Stomach (tissue), 4 donors: Measurements from ENCODE around the gene USP48.

ENCODE experiments used
- CTCF ChIP-seq, 7 experiments: fragments of 450-650 bp in 4 of 7; fragments of 200-600 bp in 3 of 7; sonication (generic) in 3 of 7; IDR thresholded peaks; one replicate each; pipeline ENCODE4 v1.5.1; 2016 to 2019; ENCODE audit warnings: antibody characterized with exemption in 7 of 7, control low read depth in 2 of 7, mild to moderate bottlenecking in 1 of 7
- EP300 ChIP-seq: sonication (generic); formaldehyde crosslinking; IDR thresholded peaks from one replicate; pipeline ENCODE4 v1.6.1; 2017; ENCODE audit warnings: antibody characterized with exemption

- TF ChIP-seq CTCF (IDR thresholded peaks at IDR 0.05) (no peak), EP300 (no peak)
Measured at GRCh38 chr1:21644906-21645305, 138.0 kb downstream of the USP48 start.
